ENCODE results near the gene ARHGAP10.

DNA sequence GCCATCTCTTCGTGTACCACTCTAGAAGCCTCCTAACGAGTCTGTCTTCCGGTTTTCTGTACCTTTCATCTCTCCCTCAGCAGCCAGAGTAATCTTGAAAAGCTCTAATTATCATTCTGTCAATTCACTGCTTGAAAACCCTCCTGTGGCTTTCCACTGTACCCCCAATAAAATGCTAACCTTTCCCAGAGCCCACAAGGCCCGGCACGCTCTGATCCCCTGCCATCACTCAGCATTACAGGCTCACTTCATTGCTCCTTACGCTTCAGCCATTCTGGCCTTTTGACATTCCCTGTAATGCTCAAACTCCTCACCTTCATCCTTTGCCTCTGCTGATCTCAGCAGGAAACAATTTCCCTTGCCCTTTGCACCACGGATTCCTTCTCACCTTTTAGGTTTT lies 112.9 kb downstream of the ARHGAP10 start:
- TF ChIP-seq ZBTB7A (IDR thresholded peaks at IDR 0.05; ENCODE audit: low read depth) (no peak), EP300 (IDR thresholded peaks at IDR 0.05; ENCODE audit: borderline replicate concordance) (no peak), TAF1 (IDR thresholded peaks at IDR 0.05; ENCODE audit: low read depth) (no peak), NFIC (IDR thresholded peaks at IDR 0.05) (no peak), FOXM1 (IDR thresholded peaks at IDR 0.05; ENCODE audit: borderline replicate concordance, low read depth) (no peak), RAD21 (IDR thresholded peaks at IDR 0.05; ENCODE audit: low read depth) (no peak), EGR1 (IDR thresholded peaks at IDR 0.05) (no peak), TEAD4 (IDR thresholded peaks at IDR 0.05) (no peak), YY1 (IDR thresholded peaks at IDR 0.05; ENCODE audit: low read depth) (no peak)
- TF ChIP-seq, protein P1, sequence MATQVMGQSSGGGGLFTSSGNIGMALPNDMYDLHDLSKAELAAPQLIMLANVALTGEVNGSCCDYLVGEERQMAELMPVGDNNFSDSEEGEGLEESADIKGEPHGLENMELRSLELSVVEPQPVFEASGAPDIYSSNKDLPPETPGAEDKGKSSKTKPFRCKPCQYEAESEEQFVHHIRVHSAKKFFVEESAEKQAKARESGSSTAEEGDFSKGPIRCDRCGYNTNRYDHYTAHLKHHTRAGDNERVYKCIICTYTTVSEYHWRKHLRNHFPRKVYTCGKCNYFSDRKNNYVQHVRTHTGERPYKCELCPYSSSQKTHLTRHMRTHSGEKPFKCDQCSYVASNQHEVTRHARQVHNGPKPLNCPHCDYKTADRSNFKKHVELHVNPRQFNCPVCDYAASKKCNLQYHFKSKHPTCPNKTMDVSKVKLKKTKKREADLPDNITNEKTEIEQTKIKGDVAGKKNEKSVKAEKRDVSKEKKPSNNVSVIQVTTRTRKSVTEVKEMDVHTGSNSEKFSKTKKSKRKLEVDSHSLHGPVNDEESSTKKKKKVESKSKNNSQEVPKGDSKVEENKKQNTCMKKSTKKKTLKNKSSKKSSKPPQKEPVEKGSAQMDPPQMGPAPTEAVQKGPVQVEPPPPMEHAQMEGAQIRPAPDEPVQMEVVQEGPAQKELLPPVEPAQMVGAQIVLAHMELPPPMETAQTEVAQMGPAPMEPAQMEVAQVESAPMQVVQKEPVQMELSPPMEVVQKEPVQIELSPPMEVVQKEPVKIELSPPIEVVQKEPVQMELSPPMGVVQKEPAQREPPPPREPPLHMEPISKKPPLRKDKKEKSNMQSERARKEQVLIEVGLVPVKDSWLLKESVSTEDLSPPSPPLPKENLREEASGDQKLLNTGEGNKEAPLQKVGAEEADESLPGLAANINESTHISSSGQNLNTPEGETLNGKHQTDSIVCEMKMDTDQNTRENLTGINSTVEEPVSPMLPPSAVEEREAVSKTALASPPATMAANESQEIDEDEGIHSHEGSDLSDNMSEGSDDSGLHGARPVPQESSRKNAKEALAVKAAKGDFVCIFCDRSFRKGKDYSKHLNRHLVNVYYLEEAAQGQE (IDR thresholded peaks at IDR 0.05; ENCODE audit: low read depth), result no peak
- TF ChIP-seq, protein P2, sequence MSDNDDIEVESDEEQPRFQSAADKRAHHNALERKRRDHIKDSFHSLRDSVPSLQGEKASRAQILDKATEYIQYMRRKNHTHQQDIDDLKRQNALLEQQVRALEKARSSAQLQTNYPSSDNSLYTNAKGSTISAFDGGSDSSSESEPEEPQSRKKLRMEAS (IDR thresholded peaks at IDR 0.05), result no peak
- TF ChIP-seq, protein P3, sequence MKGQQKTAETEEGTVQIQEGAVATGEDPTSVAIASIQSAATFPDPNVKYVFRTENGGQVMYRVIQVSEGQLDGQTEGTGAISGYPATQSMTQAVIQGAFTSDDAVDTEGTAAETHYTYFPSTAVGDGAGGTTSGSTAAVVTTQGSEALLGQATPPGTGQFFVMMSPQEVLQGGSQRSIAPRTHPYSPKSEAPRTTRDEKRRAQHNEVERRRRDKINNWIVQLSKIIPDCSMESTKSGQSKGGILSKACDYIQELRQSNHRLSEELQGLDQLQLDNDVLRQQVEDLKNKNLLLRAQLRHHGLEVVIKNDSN (IDR thresholded peaks at IDR 0.05), result no peak
